ENCODE measurements around the gene MS4A10.
"Not testable (repeated sequence)": the region's sequence is repeated elsewhere in the genome, so short reads cannot be mapped to it uniquely, and the experiment has no call there.

MS4A10 gene

DNA sequence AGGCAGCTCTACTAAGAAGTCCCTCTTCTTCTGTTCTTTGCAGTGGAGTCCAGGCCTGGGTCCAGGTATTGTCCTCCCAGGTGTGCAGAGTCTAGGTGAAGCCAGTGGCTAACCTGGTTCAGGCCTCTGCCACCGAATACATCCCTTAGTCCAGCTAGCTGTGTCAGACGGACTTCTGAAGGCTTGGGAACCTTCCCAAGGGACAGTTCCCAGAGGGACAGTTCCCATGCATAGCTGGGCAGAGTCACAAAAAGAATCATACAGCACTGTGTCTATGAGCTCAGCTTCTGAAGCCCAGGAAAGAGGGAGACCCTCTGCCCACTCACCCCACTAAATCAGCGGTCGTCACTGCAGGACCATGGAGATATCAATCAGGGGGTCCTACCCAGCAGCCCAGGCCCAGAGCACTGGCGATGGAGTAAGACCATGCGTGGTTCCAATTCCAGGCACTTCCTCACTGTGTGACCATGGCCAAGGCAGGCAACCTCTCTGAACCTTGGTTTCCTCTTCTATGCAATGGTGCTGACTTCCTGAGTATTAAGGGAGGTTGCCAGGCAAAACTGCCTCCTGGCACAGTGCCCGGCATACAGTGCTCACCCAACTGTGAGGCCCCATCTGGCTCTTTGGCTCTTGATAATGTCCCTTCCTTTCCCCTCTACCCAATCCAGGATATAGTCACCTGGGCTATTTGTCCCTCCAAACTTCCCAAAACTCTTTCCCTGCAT, 3.4 kb downstream of the MS4A10 start:
- DNase-seq, result no peak

DNA sequence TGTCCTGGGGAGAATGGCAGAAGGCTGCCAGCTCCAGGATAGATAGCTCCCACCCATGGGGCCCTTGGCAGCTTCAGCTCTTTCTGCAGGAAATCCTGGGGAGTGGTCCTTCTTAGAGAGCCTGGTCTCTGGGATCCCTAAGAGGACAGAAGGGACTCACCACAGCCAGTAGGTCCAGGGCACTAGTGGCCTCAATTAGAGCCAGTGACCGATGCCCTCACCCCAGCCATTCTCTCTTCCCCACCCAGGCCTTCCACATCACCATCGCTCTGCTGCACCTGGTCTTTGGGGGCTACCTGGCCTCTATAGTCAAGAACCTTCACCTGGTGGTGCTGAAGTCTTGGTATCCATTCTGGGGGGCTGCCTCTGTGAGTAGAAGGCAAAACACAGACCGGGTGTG, 5.6 kb downstream of the MS4A10 start:
- DNase-seq, result no peak

DNA sequence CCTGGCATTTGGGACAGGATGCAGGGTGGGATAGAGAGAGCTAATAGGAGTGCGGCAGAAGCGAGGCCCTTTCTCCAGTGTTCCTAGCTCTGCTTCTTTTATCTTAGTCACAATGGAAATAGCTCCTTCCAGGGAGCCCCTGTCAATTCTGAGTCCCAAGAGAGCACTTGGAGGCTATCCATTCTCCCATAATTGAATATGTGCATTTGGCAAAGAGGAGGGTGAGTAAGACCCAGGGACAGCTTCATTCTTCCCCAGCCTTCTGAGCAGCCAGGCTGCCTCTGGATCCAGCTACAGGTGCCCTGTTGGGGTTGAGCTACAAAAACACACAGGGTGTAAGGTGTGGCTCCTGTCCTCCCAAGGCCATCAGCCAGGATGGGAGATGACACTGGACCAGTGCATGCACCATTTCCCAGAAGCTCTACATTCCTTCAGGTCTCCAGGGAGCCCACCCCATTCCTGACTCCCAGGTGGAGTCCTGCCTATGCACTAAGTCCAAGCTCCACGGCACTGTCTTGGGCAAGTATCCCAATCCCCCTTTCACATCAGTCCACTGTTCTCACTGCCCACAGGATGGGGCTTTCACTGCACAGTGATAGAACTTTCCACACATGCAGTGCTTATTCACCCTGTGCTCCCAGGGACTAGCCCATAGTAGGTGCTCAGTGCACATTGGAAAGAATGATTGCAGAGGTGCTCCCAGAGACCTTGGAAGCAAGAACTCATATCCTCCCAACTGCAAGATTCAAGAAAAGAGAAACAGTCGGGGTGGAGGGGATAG, 6.2 kb downstream of the MS4A10 start:
- no peak for DNase-seq

DNA sequence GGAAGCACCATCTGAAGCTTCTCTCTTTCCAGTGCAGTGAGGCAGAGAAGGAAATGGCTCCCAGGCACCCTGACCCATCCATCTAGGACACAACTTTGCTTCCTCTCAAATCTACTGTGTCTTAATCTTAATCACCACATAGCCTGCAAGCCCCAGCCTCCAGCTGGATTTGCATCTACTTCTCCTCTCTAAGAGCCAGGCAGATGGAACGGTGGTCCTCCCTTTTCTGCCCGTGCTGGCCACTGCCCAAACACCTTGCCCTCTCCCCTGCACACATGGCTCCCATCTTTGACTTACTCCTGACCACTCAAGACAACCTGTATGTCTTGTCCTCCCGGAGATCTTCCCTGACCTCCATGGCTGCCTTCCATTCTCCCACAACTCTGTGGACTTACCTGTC, 7.4 kb downstream of the MS4A10 start:
- DNase-seq, result no peak

DNA sequence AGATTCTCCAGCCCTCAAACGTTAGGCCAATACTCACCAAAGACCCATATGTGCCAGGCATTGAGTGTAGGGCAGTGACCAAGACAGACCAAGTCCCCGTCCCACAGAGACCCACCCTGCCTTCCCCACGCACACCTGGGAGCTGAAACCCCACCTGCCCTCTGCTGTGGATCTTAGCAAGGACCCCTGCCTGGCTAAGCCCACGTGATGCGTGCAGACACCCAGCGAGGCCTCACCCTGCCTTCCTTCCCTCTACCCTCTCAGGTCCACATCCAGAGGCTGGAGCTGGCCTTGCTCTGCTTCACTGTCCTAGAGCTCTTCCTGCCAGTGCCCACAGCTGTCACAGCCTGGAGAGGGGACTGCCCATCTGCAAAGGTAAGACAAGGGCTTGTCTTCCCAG, 10.2 kb downstream of the MS4A10 start:
- DNase-seq, result no peak

DNA sequence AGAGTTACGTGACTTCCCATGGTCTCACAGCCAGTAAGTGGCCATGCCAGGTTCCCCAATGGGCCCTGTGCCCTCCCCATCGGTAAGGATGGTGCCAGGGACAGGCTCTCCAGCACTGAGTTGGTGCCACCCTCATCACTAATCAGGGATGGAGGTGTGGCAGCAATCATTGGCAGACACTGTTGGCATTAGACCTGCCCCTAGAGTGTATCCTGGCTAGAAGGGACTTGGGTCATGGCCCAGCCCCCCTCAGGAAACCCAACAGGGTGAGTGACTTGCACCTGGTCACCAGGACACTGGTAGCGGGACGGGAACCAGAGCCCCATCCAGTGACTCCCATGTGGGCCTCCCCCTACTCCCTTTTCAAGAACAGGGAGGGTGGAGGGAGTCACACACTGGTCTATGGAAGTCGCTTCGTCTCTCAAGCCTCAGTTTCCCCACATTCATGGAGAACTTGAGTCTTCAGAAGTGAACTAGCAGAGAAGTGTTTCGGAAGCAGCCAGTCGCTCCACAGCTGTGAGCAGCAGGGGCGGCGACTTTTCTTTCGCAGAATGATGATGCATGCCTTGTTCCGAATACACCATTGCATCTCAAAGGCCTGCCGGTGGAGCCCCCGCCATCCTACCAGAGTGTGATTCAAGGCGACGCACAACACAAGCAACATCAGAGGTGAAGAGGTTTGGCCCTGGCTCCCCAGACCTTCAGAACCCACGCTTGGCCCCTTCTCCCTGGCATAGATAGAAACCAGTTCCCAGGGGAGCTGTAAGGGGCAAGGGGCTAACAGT, 12.9 kb downstream of the MS4A10 start:
- no peak for DNase-seq

DNA sequence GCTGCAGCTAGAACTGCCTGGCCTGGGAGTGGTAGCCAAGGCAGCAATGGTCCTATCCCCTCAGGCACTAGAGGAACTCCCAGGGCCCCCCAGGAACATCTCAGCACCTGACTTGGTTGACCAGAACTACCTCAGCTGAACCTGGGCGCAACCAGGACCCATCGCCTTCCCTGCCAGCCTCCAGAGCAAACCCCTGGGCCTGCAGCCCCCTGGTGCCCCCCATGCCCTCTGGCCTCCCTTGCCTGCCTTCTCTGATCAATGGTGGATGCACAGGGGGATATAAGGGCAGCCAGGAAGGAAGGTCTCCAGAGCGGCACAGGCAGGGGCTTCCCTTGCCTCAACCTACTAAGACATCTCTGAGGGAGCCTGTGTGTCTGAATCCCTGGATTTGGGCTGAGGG, 13.5 kb downstream of the MS4A10 start:
- no peak for DNase-seq

DNA sequence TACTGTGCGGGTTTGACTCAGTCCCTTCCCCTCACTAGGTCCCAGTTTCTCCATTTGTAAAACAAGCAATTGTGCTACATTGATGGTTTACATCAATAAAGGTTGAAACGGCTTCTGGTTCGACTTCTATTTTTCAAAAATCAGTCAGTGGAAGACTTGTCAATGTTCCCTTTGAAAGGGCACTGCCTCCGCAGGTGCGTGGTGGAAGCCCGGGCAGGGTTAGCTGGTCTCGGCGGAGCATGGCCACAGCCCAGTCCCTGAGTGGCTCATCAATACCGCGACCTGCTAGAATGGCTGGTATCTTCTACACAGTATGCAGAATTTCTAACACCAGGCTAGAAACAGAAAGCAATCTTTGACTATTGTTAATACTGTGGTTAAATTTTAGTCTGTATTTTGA, 16.1 kb downstream of the MS4A10 start:
- DNase-seq, result no peak

DNA sequence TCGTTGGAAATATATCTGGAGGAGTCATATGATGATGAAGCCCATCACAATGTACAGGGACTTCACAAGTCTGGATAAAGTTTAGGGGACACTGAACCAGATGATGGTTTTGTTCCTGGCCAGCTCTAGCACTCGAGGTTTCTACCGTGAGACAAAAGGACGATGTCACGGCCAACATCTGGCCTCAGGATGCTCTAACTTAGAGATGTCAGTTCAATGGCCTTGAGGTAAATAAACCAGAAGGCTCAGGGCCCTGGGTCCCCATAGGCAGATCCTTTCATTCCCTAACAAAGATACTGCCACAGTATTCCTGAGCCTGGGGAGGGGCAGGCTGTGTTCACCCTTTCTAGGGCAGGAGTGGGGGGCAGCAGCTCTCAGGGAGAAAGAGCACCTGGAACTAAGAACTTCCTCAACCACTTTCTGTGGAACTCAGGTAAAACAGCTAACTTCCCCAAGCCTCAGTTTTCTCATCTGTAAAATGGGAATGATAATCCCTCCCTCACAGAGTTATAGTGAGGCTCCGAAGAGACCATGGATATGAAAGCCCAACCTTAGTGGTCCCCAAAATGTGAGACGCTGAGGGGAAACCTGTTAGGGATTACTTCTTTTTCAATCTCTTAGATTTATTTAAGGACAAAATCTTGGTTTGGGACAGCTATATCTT, 18.3 kb downstream of the MS4A10 start:
- no peak for DNase-seq

DNA sequence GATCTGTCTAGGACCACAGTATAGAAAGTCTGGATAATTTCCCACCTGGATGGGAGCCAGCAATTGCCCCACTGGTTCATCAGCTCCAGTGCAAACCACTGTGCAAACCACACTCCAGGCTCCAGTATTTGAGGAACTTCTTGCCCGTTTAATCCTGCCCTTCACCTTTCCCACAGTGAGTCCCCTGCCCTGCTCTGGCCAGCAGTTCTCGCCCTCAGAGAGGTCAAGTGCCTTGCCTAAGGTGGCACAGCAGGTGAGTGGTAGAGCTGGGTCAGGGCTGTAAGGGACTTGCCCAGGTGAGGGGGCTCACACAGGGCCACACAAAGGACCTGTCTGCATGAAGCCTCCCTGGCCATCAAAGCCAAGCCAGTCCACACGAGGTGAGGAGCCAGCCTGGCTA, 24.1 kb downstream of the MS4A10 start:
- DNase-seq, result no peak

DNA sequence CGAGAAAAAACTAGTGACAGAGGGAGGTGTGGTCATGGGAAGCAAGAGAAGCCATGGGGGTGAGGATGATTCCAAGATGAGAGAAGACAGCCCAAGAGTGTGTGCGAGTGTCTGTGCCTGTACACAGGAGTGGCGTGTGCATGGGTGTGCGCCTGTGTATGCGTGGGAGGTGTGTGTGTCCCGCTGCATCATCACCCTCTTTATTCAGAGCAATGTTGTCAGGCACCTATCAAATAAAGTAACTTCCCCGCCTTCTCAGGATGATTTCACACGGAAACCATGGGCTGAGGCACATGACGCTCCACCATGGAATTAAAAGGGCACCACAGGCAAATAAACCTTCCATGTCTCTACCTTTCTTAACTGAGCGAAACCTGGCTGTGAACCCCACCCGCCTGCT, 24.6 kb downstream of the MS4A10 start:
- DNase-seq, result no peak

DNA sequence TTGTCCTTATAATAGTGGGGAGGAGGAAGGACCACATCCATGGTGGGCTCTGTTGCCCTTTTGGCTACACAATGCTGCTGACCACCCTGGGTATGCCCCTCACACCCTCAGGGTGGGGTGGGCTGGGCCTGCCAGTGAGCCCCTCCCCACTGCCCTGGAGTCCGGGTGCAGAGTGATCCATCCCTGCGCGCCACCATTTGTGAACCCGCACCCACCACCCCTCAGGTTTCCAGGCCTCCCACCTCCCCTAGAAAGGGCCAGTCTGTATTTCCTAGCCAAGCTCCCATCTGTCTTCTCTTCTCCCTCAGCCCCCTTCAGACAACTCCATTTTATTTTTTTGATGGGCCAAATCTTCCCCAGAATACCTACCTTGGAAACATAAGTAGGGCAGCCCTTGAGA, 25.0 kb downstream of the MS4A10 start:
- no peak for DNase-seq

DNA sequence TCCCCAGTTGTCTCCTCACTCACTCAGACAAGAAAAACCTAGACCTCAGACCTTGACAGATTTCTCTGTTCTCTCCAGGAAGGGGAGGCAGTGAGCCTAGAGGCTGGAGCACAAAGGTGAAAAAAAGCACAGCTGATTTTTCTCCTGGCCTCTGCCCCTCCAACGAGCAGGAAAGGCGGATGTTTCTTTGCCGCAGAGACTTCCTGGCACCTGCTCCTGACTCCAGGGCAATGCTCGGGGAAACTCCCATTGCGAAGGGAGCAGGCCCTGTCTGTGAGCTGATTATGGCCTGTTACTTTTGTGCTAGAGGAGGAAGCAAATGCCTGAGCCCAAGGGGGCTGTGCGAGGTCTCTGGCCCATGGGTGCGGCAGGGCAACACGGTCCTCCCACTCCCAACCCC, 25.4 kb downstream of the MS4A10 start:
- no peak for DNase-seq

DNA sequence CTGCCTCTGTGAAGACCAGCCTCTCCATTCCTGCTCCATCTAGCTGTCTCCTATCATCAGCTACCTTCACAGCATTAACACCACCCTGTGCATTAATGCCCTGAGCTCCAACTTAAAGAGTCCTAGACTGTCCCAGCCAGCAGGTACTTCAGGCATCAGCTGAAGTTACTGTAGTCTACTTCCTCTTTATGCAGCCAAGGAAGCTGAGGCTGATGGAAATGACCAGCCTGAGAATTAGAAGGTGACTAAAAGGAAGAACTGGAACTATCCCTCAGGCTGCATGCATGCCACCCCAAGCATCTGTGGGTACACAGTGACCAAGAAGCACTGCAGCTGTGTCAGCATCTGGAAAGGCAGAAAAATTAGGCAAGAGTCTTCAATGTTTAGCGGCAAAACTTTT, 28.2 kb downstream of the MS4A10 start:
- no peak for DNase-seq

DNA sequence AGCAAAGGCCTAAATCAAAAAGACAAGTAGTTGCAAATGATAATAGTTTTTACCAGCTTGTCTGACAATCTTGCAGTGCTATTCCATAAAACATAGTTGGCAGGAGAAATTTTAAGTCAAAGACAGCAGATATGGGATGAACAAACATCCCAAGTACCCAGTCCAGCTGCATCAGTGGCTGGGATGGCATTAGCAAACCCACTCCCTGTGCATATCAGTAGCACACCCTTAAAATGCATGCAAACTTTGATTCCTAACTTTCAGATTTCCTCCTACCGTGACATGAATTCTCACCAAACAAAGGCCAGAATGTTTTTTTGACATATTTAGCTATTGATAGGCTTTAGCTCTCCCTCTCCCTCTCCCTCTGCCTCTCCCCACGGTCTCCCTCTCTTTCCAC, 29.0 kb downstream of the MS4A10 start:
- no peak for DNase-seq

DNA sequence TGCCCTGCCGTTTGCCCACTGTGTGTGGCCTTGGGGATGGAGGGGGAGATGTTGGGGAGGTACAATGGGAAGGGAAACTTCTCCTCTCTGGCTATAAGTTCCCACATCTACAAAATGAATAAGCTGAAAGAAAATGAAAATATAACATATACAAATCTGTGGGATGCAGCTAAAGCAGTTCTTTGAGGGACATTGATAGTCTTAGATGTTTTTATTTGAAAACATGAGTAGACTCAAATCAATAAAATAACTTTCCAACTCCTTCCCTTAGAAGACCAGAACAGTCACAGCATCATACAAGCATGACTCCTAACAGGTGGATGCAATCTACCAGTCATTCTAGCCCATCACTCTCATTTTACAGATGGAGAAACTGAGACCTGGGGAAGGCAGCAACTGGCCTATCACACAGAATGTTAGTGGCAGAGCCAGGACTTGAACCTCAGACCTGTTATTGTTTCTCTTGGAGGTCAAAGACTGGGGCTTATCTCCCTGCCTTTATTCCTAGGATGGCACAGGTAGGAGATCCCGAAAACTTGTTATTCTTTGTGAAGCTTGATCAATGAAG, 31.5 kb downstream of the MS4A10 start:
- DNase-seq, result no peak

DNA sequence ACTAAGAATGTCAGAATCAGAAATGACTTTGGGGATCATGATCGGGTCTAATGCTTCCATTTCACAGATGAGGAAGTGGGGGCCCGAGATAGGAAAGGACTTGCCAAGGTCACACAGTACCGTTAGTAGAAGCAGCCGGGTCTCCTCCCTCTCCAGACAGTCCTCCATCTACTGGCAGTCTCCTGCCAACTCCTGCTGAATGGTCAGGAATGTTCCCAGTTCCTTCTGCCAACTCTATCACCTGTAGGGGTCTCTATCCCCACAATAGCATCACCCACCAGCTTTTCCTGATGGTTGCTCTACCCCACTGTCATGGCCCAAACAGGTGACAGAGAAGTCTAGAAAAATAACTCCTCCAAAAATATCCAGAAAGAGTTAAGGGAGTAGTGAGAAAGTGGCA, 32.9 kb downstream of the MS4A10 start:
- no peak for DNase-seq

DNA sequence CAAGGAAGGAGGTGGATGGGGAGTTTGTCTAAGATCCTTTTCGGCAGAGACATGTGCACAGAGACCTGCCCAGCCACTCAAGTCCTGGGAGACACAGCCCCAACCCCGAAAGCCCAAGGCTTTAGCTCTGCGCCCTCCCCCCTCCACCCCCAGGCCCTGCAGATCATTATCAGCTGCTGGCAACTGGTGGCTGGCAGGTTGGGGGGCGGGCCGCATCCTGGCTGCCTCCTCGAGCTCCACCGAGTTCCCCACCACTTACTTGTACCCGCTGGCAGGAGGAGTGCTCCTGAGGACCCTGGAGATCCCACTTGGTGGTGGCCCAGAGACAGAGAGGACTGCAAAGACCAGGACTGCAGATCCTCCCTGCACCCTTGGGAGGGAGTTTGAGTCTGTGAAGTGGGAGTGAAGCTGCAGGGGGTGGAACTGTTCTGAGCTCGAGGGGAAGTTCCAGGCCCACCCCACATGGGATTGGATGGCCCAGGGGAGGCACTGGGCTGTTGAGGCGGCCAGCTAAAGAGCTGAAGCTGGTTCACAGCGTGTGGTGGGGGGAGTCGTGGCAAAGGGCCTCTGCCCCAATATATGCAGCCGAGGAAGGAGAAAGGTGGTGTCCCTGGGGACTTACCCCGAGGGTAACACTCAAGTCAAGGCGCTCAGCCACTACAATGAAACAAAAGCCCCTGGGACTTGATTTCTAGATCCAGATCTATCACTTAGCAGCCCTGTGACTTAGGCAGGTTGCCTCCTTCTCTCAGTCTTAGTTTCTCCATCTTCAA, 36.9 kb downstream of the MS4A10 start:
- DNase-seq, result no peak

DNA sequence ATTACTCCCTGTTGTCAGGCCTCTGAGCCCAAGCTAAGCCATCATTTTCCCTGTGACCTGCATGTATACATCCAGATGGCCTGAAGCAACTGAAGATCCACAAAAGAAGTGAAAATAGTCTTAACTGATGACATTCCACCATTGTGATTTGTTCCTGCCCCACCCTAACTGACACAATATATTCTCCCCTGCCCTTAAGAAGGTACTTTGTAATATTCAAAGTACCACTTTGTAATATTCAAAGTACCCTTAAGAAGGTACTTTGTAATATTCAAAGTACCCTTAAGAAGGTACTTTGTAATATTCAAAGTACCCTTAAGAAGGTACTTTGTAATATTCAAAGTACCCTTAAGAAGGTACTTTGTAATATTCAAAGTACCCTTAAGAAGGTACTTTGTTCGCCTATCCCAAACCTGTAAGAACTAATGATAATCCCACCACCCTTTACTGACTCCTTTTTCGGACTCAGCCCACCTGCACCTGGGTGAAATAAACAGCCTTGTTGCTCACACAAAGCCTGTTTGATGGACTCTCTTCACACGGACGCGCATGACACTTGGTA, 38.7 kb downstream of the MS4A10 start:
- not testable (repeated sequence) for DNase-seq

DNA sequence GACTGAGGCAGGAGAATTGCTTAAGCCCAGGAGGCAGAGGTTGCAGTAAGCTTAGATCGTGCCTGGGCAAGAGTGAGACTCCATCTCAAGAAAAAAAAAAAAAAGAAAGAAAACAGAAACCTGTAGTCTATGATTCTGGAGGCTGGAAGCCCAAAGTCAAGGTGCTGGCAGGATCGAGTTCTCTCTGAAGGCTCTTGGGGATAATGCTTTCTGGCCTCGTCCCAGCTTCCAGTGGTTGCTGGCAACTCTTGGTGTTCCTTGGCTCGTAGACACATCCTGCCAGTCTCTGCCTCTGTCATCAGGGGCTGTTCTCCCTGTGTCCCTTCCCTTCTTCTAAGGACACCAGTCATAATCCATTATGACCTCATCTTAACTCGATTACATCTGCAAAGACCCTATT, 40.0 kb downstream of the MS4A10 start:
- no peak for DNase-seq

DNA sequence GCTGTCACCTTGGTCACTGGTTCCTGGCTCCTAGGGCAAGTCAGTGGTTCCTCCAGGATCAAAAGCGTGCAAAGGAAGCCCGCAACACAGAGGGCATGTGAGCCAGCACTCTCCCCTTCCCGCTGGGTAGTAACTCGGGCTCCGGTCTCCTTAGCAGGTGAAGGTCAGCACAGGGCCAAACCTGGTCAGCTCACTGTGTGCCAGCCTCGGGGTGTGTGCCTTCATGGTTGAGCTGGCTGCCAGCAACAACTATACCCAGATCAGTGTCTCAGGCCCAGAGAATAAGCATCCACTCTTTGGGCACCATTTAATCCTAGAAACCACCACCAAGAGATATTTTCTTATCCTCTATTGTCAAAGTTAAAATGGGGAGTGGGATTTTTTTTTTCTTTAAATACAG, 40.7 kb downstream of the MS4A10 start:
- no peak for DNase-seq
